GM12801 (cell line): ENCODE data around the gene SAA1.

Source experiments
- CTCF ChIP-seq: IDR thresholded peaks from one replicate; pipeline ENCODE4 v1.5.1; 2011; ENCODE audit warnings: control low read depth; ENCODE audit not compliant: insufficient read length; ENCODE audit errors: extremely low read depth

Gene SAA1

GRCh38 chr11:18310800-18311340, 44.8 kb downstream of the SAA1 start:
- TF ChIP-seq CTCF = no peak

GRCh38 chr11:18312012-18312411, 45.9 kb downstream of the SAA1 start:
- TF ChIP-seq CTCF = no peak

- TF ChIP-seq CTCF = no peak
These were observed 46.8 kb downstream of the SAA1 start for GRCh38 chr11:18312663-18313420.

GRCh38 chr11:18313965-18314763, 48.1 kb downstream of the SAA1 start:
- TF ChIP-seq CTCF = no peak

- TF ChIP-seq CTCF = no peak
These were observed 48.9 kb downstream of the SAA1 start for GRCh38 chr11:18314784-18315523.

GRCh38 chr11:18315893-18316292, 49.8 kb downstream of the SAA1 start:
- no peak for TF ChIP-seq CTCF

GRCh38 chr11:18317551-18317950, 51.5 kb downstream of the SAA1 start:
- no peak for TF ChIP-seq CTCF
